PC-3 (cell line): ENCODE measurements around the gene ALPK3. TPM values are rescaled to one million over a fixed set of nuclear protein-coding genes. Genes with fewer than 3 reads are reported as not detected.

ENCODE experiments used
- ATAC-seq: fragments of 200-7000 bp; cut with Tn5 transposase; 2 replicates; pipeline ENCODE4 v1.9.1; 2020; ENCODE audit warnings: mild to moderate bottlenecking, moderate library complexity
- BruUV-seq: library from RNA; stranded (reverse); fragments of 400-500 nt; replicated peaks from 2 replicates; lab custom pipeline; 2021; lab: Mats Ljungman, UMichigan
- CTCF ChIA-PET: fragments of 300-600 bp; sonication (Branson Sonifier 250); formaldehyde crosslinking; loops from one replicate; lab custom pipeline; 2022; ENCODE audit warnings: antibody characterized with exemption; lab: Charles Lee
- POLR2A ChIA-PET: fragments of 300-600 bp; sonication (Branson Sonifier 250); formaldehyde crosslinking; loops from one replicate; lab custom pipeline; 2022; ENCODE audit warnings: antibody characterized with exemption; ENCODE audit not compliant: unreplicated experiment; lab: Charles Lee
- DNase-seq: peaks from one replicate; pipeline ENCODE4 v3.0.0-alpha.2; 2015
- H2AFZ ChIP-seq: fragments of 300-600 bp; sonication (generic); 2 replicates; pipeline ENCODE4 v1.6.0; 2016; ENCODE audit warnings: antibody characterized with exemption, low read length
- H3F3A ChIP-seq: fragments of 300-600 bp; sonication (generic); one replicate; pipeline ENCODE4 v1.6.0; 2017; ENCODE audit warnings: antibody characterized with exemption, low read length, control low read depth, mild to moderate bottlenecking; ENCODE audit not compliant: unreplicated experiment
- H3K27ac ChIP-seq: fragments of 300-600 bp; sonication (generic); 2 replicates; pipeline ENCODE4 v1.5.1; 2016; ENCODE audit warnings: mild to moderate bottlenecking, low read length
- H3K27me3 ChIP-seq: fragments of 300-600 bp; sonication (generic); 2 replicates; pipeline ENCODE4 v1.6.1; 2016; ENCODE audit warnings: low read length, mixed read lengths
- H3K36me3 ChIP-seq: fragments of 300-600 bp; sonication (generic); 2 replicates; pipeline ENCODE4 v1.6.1; 2016; ENCODE audit warnings: low read depth, mixed run types, low read length, mixed read lengths
- H3K4me1 ChIP-seq: fragments of 300-600 bp; sonication (generic); 2 replicates; pipeline ENCODE4 v1.5.1; 2016; ENCODE audit warnings: low read length; ENCODE audit not compliant: insufficient read depth
- H3K4me2 ChIP-seq: fragments of 300-600 bp; sonication (generic); 2 replicates; pipeline ENCODE4 v1.6.0; 2016; ENCODE audit warnings: low read length
- H3K4me3 ChIP-seq: fragments of 300-600 bp; sonication (generic); 2 replicates; pipeline ENCODE4 v1.5.1; 2016; ENCODE audit warnings: mild to moderate bottlenecking, low read length, mixed read lengths
- H3K79me2 ChIP-seq: fragments of 300-600 bp; sonication (generic); 2 replicates; pipeline ENCODE4 v1.6.1; 2017; ENCODE audit warnings: low read length, mixed read lengths
- H3K9ac ChIP-seq: fragments of 300-600 bp; sonication (generic); 2 replicates; pipeline ENCODE4 v1.6.0; 2016; ENCODE audit warnings: mild to moderate bottlenecking, low read length
- H3K9me2 ChIP-seq: fragments of 300-600 bp; sonication (generic); replicated peaks from 2 replicates; pipeline ENCODE4 v1.6.1; 2016; ENCODE audit warnings: mixed run types, low read length, mixed read lengths
- H3K9me3 ChIP-seq: fragments of 300-600 bp; sonication (generic); 2 replicates; pipeline ENCODE4 v1.6.1; 2016; ENCODE audit warnings: low read length, mixed read lengths
- H4K20me1 ChIP-seq: fragments of 300-600 bp; sonication (generic); 2 replicates; pipeline ENCODE4 v1.6.1; 2016; ENCODE audit warnings: low read length, mixed read lengths
- EZH2 ChIP-seq: fragments of 300-600 bp; sonication (generic); IDR thresholded peaks from one replicate; pipeline ENCODE4 v1.6.1; 2017; ENCODE audit warnings: antibody characterized with exemption, mild to moderate bottlenecking, low read length; ENCODE audit not compliant: unreplicated experiment
- EZH2phosphoT487 ChIP-seq: fragments of 300-600 bp; sonication (generic); IDR thresholded peaks from 2 replicates; pipeline ENCODE4 v1.6.1; 2018; ENCODE audit warnings: mild to moderate bottlenecking, antibody characterized with exemption, low read length, borderline replicate concordance
- intact Hi-C: fragments of 100-400 bp; cut with micrococcal nuclease; formaldehyde crosslinking; loops from 2 replicates; pipeline ENCODE4 v1.9.0; 2023
- total RNA-seq: library from RNA; depleted of rRNA; stranded (reverse); fragments of >200 nt; gene quantifications from 2 replicates; pipeline ENCODE4 v1.2.3, GENCODE V29; 2014
- TF ChIP-seq, protein P1 (sequence below): fragments of 300-600 bp; sonication (generic); conservative IDR thresholded peaks from 2 replicates; pipeline ENCODE4 v1.5.1; 2017; ENCODE audit warnings: antibody characterized with exemption, low read depth, mild to moderate bottlenecking, low read length

Gene ALPK3
- total RNA-seq, 1 experiment from 2014 or later, result 2.4 TPM

DNA sequence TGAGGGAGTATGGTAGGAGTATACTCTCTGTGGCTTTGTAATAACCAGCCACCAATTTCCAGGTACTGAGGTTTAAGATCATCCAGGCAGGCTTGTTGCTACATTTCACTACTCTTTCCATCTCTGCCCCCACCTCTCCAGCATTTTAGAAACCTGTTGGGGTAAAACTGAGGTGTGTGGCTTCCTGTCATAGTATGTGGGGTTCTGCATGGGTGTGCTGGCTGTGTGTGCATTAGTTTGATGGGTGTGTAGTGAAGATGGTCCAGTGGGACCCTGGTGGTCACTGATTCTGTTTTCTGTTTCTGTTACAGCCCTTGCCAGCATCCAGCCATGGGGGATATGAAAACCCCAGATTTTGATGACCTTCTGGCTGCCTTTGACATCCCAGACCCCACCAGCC is 34.8 kb upstream of the ALPK3 start:
- Histone ChIP-seq H3F3A (no peaks in the 10 kb centered on the region), H3K4me2 (no peak overlapping the region), H3K27me3 (no peaks in the 10 kb centered on the region), H3K9me3 (no peaks in the 10 kb centered on the region), H4K20me1 (no peaks in the 10 kb centered on the region), H3K9ac (no peak overlapping the region), H3K4me3 (no peak overlapping the region), H3K9me2 (no peaks in the 10 kb centered on the region), H3K36me3 (peaks cover 31% of the 10 kb centered on the region), H3K27ac (no peak overlapping the region), H3K79me2 (peaks cover 41% of the 10 kb centered on the region), H3K4me1 (no peaks in the 10 kb centered on the region), H2AFZ (no peak overlapping the region)
- DNase-seq, result no peak
- TF ChIP-seq, protein P1, sequence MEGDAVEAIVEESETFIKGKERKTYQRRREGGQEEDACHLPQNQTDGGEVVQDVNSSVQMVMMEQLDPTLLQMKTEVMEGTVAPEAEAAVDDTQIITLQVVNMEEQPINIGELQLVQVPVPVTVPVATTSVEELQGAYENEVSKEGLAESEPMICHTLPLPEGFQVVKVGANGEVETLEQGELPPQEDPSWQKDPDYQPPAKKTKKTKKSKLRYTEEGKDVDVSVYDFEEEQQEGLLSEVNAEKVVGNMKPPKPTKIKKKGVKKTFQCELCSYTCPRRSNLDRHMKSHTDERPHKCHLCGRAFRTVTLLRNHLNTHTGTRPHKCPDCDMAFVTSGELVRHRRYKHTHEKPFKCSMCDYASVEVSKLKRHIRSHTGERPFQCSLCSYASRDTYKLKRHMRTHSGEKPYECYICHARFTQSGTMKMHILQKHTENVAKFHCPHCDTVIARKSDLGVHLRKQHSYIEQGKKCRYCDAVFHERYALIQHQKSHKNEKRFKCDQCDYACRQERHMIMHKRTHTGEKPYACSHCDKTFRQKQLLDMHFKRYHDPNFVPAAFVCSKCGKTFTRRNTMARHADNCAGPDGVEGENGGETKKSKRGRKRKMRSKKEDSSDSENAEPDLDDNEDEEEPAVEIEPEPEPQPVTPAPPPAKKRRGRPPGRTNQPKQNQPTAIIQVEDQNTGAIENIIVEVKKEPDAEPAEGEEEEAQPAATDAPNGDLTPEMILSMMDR, result no peak
- no peak for TF ChIP-seq EZH2phosphoT487
- TF ChIP-seq EZH2, result no peak
- POLR2A ChIA-PET, result no interaction called here
- BruUV-seq, result no TSS peak
- no peak for ATAC-seq
- CTCF ChIA-PET, result no interaction called here
- intact Hi-C loops, result no loop called here

DNA sequence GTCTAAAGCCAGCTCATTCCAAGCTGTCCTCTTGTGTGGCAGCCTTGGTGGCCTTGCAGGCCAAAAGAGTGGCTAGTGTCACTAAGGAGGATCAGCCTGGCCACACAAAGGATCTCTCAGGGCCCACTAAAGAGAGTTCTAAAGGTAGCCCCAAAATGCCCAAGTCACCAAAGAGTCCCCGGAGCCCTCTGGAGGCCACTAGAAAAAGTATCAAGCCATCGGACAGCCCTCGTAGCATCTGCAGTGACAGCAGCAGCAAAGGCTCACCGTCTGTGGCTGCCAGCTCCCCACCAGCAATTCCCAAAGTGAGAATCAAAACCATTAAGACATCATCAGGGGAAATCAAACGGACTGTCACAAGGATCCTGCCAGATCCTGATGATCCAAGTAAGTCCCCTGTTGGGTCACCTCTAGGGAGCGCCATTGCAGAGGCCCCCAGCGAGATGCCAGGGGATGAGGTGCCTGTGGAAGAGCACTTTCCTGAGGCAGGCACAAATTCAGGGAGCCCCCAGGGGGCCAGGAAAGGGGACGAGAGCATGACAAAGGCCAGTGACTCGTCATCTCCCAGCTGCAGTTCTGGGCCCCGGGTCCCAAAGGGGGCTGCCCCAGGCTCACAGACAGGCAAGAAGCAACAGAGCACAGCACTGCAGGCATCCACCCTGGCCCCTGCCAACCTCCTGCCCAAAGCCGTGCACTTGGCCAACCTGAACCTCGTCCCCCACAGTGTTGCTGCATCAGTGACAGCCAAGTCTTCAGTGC is 33.5 kb upstream of the ALPK3 start:
- TF ChIP-seq, protein P1, result 0 out of 2 replicates have a peak, but pooled peaks have one; percentile 32
- TF ChIP-seq EZH2phosphoT487, result no peak
- no peak for DNase-seq
- no peaks in the 10 kb centered on the region for H3K27me3 ChIP-seq
- H3K4me2 ChIP-seq, result no peak overlapping the region
- peaks cover 3% of the 10 kb centered on the region; the same call in 1 of the 2 replicates for H4K20me1 ChIP-seq
- H3F3A ChIP-seq, result no peaks in the 10 kb centered on the region
- POLR2A ChIA-PET, result no interaction called here
- H3K4me3 ChIP-seq, result no peak overlapping the region
- no peaks in the 10 kb centered on the region for H3K9me2 ChIP-seq
- H3K4me1 ChIP-seq, result no peaks in the 10 kb centered on the region
- H3K36me3 ChIP-seq, result peaks cover 31% of the 10 kb centered on the region
- intact Hi-C loops, result no loop called here
- H3K79me2 ChIP-seq, result peaks cover 50% of the 10 kb centered on the region
- ATAC-seq, result no peak
- TSS peak; percentile 21 for BruUV-seq
- no peak overlapping the region for H2AFZ ChIP-seq
- no peak overlapping the region for H3K27ac ChIP-seq
- CTCF ChIA-PET, result no interaction called here
- no peaks in the 10 kb centered on the region for H3K9me3 ChIP-seq
- H3K9ac ChIP-seq, result no peak overlapping the region

DNA sequence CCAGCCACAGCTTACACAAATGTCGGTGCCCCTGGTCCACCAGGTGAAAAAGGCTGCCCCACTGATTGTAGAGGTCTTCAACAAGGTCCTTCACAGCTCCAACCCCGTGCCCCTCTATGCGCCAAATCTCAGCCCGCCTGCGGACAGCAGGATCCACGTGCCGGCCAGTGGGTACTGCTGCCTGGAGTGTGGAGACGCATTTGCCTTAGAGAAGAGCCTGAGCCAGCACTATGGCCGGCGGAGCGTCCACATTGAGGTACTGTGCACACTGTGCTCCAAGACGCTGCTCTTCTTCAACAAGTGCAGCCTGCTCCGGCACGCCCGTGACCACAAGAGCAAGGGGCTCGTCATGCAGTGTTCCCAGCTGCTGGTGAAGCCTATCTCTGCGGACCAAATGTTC is 32.9 kb upstream of the ALPK3 start:
- Histone ChIP-seq H2AFZ (no peak overlapping the region), H3K27me3 (no peaks in the 10 kb centered on the region), H3K4me2 (no peak overlapping the region), H3K36me3 (peaks cover 31% of the 10 kb centered on the region), H3K9ac (no peak overlapping the region), H3K9me3 (no peaks in the 10 kb centered on the region), H3K4me1 (no peaks in the 10 kb centered on the region), H3K27ac (no peak overlapping the region), H3F3A (no peaks in the 10 kb centered on the region), H4K20me1 (peaks cover 4% of the 10 kb centered on the region; the same call in 1 of the 2 replicates), H3K9me2 (no peaks in the 10 kb centered on the region), H3K79me2 (peaks cover 56% of the 10 kb centered on the region), H3K4me3 (no peak overlapping the region)
- no peak for DNase-seq
- ATAC-seq, result no peak
- intact Hi-C loops, result no loop called here
- BruUV-seq, result no TSS peak
- ChIA-PET CTCF (no interaction called here), POLR2A (no interaction called here)
- no peak for TF ChIP-seq EZH2phosphoT487
- TF ChIP-seq, protein P1, result no peak
- TF ChIP-seq EZH2, result no peak
